ENCODE data around the gene AXL. TPM values are rescaled to one million over a fixed set of nuclear protein-coding genes. Genes with fewer than 3 reads are reported as not detected.

AXL gene
- total RNA-seq, 4 donors from 2014 or later = 72.0 to 110 (median 88.5) TPM

GRCh38 chr19:41305927-41306793, 87.1 kb downstream of the AXL start:
- Histone ChIP-seq H3K4me3 (no peak overlapping the region), H3K4me1 (peaks cover 0 to 33% (median 20%) of the 10 kb centered on the region in 4 donors), H3K9me3 (no peaks in the 10 kb centered on the region), H3K27me3 (no peaks in the 10 kb centered on the region), H3K27ac (peak overlapping the region in 3 of 4 donors; percentile 41 to 64 (median 54)), H3K36me3 (peaks cover 10 to 58% (median 34%) of the 10 kb centered on the region in 3 donors)
- DNase-seq (ENCODE audit: low spot score in 2 of 2) = no peak
- WGBS, 2 donors = 44 to 53% methylated on average over 8 to 10 of the region's 13 CpGs
- TF ChIP-seq EP300 (IDR thresholded peaks at IDR 0.05) (no peak), CTCF (IDR thresholded peaks at IDR 0.05) (no peak), POLR2A (IDR thresholded peaks at IDR 0.05) (no peak)

GRCh38 chr19:41307090-41307875, 88.3 kb downstream of the AXL start:
- Histone ChIP-seq H3K9me3 (no peaks in the 10 kb centered on the region), H3K4me1 (peaks cover 0 to 44% (median 27%) of the 10 kb centered on the region in 4 donors), H3K27ac (peak overlapping the region in 3 of 4 donors; percentile 93 to 99 (median 96)), H3K36me3 (peaks cover 10 to 50% (median 34%) of the 10 kb centered on the region in 3 donors), H3K27me3 (no peaks in the 10 kb centered on the region), H3K4me3 (no peak overlapping the region)
- TF ChIP-seq POLR2A (IDR thresholded peaks at IDR 0.05) (no peak), CTCF (IDR thresholded peaks at IDR 0.05) (no peak), EP300 (IDR thresholded peaks at IDR 0.05) (no peak)
- WGBS, 2 donors = 57 to 58% methylated on average over 8 of the region's 8 CpGs
- DNase-seq (ENCODE audit: low spot score in 2 of 2) = no peak

- no peaks in the 10 kb centered on the region for H3K27me3 ChIP-seq
- no peak overlapping the region for H3K4me3 ChIP-seq
- DNase-seq (ENCODE audit: low spot score in 2 of 2) = no peak
- peaks cover 0 to 51% (median 27%) of the 10 kb centered on the region in 4 donors for H3K4me1 ChIP-seq
- TF ChIP-seq CTCF (IDR thresholded peaks at IDR 0.05) = no peak
- TF ChIP-seq POLR2A (IDR thresholded peaks at IDR 0.05) = no peak
- no peak for TF ChIP-seq EP300 (IDR thresholded peaks at IDR 0.05)
- 24 to 35% methylated on average over 4 of the region's 4 CpGs for WGBS, 2 donors
- H3K27ac ChIP-seq = peak overlapping the region; percentile 93 to 99 (median 96)
- peaks cover 10 to 50% (median 34%) of the 10 kb centered on the region in 3 donors for H3K36me3 ChIP-seq
- no peaks in the 10 kb centered on the region for H3K9me3 ChIP-seq
Measured at GRCh38 chr19:41307954-41308449, 89.0 kb downstream of the AXL start.

GRCh38 chr19:41308450-41309179, 89.6 kb downstream of the AXL start:
- Histone ChIP-seq H3K4me1 (peaks cover 0 to 51% (median 27%) of the 10 kb centered on the region in 4 donors), H3K9me3 (no peaks in the 10 kb centered on the region), H3K4me3 (peak overlapping the region; percentile 61 to 86 (median 74)), H3K27me3 (no peaks in the 10 kb centered on the region), H3K36me3 (peaks cover 9 to 50% (median 30%) of the 10 kb centered on the region in 3 donors), H3K27ac (peak overlapping the region; percentile 93 to 99 (median 96))
- TF ChIP-seq POLR2A (IDR thresholded peaks at IDR 0.05) (no peak), EP300 (IDR thresholded peaks at IDR 0.05) (peak; percentile 38 to 76), CTCF (IDR thresholded peaks at IDR 0.05) (peak; percentile 91 to 98 (median 97))
- peak; percentile 99 to 100 for DNase-seq (ENCODE audit: low spot score in 2 of 2)
- 17 to 24% methylated on average over 8 of the region's 8 CpGs for WGBS, 2 donors

Measured in tibial nerve (tissue), 4 donors.